ENCODE results near the gene INHBA.

INHBA gene

GRCh38 chr7:41685684-41686083 lies 17.2 kb downstream of the INHBA start:
- DNase-seq: no peak

- no peak for DNase-seq
These were observed 20.5 kb downstream of the INHBA start for GRCh38 chr7:41682422-41682821.

GRCh38 chr7:41679566-41679965 lies 23.3 kb downstream of the INHBA start:
- DNase-seq: no peak

GRCh38 chr7:41674505-41675023 lies 28.3 kb downstream of the INHBA start:
- no peak for DNase-seq

- no peak for DNase-seq
These were observed 41.3 kb downstream of the INHBA start for GRCh38 chr7:41661596-41661995.

GRCh38 chr7:41659539-41659938 lies 43.4 kb downstream of the INHBA start:
- no peak for DNase-seq

- DNase-seq: no peak
These were observed 46.5 kb downstream of the INHBA start for GRCh38 chr7:41656366-41656765.

- DNase-seq: no peak
These were observed 47.5 kb downstream of the INHBA start for GRCh38 chr7:41655426-41655825.

GRCh38 chr7:41652267-41652666 lies 50.6 kb downstream of the INHBA start:
- DNase-seq: no peak

- DNase-seq: no peak
These were observed 54.4 kb downstream of the INHBA start for GRCh38 chr7:41648501-41648900.

GRCh38 chr7:41643616-41644015 lies 59.3 kb downstream of the INHBA start:
- DNase-seq: no peak

- no peak for DNase-seq
These were observed 61.2 kb downstream of the INHBA start for GRCh38 chr7:41641665-41642014.

- no peak for DNase-seq
These were observed 61.8 kb downstream of the INHBA start for GRCh38 chr7:41641011-41641664.

GRCh38 chr7:41640487-41640886 lies 62.4 kb downstream of the INHBA start:
- no peak for DNase-seq

GRCh38 chr7:41637049-41637448 lies 65.8 kb downstream of the INHBA start:
- no peak for DNase-seq
